H1 (cell line): ENCODE measurements around the gene ELAVL1. TPM values are rescaled to one million over a fixed set of nuclear protein-coding genes. Genes with fewer than 3 reads are reported as not detected.

Experiments used
- CTCF ChIA-PET: fragments of 300-600 bp; sonication (Branson Sonifier 250); formaldehyde crosslinking; loops from one replicate; lab custom pipeline; 2021; ENCODE audit not compliant: partially characterized antibody; lab: Charles Lee
- POLR2A ChIA-PET: fragments of 300-600 bp; sonication (Branson Sonifier 250); formaldehyde crosslinking; loops from one replicate; lab custom pipeline; 2021; ENCODE audit warnings: inconsistent platforms; ENCODE audit not compliant: partially characterized antibody; lab: Charles Lee
- DNase-seq, 2 experiments: peaks; one replicate each; pipeline versions ENCODE4 v3.0.0 to v3.0.0-alpha.2; 2010 to 2022; ENCODE audit warnings: low spot score in 2 of 2, low read depth in 1 of 2, mixed read lengths in 1 of 2
- FAIRE-seq: peaks from 2 replicates; lab custom pipeline; 2011; peaks lifted over from hg19 to GRCh38; lab: Jason Lieb, UNC
- H2AFZ ChIP-seq: 2 replicates; pipeline ENCODE4 v1.8.1; 2012; ENCODE audit warnings: low read length, inconsistent platforms
- H2AK5ac ChIP-seq: 2 replicates; pipeline ENCODE4 v1.6.1; 2013; ENCODE audit warnings: low read depth, low read length
- H2BK120ac ChIP-seq: replicated peaks from 2 replicates; pipeline ENCODE3; 2013; ENCODE audit warnings: low read depth, low read length, inconsistent platforms
- H2BK12ac ChIP-seq: 2 replicates; pipeline ENCODE4 v1.6.1; 2013; ENCODE audit warnings: low read depth, low read length
- H2BK15ac ChIP-seq: 2 replicates; pipeline ENCODE4 v1.6.1; 2013; ENCODE audit warnings: low read length
- H2BK20ac ChIP-seq: 2 replicates; pipeline ENCODE4 v1.6.1; 2013; ENCODE audit warnings: low read length
- H2BK5ac ChIP-seq: 2 replicates; pipeline ENCODE4 v1.6.1; 2013; ENCODE audit warnings: low read depth, low read length
- H3K14ac ChIP-seq: 2 replicates; pipeline ENCODE4 v1.6.1; 2013; ENCODE audit warnings: inconsistent platforms; ENCODE audit not compliant: insufficient read length
- H3K18ac ChIP-seq: 2 replicates; pipeline ENCODE4 v1.6.1; 2013; ENCODE audit warnings: low read length; ENCODE audit errors: extremely low read depth
- H3K23ac ChIP-seq: 2 replicates; pipeline ENCODE4 v1.6.1; 2013; ENCODE audit warnings: inconsistent platforms; ENCODE audit not compliant: insufficient read length
- H3K23me2 ChIP-seq: 2 replicates; pipeline ENCODE4 v1.6.1; 2013; ENCODE audit warnings: low read depth, low read length
- H3K27ac ChIP-seq: 2 replicates; pipeline ENCODE4 v1.6.1; 2011; ENCODE audit warnings: low read depth, low read length, inconsistent platforms
- H3K27me3 ChIP-seq, 4 experiments: replicated peaks in 1 of 4; 1 replicate in 1 of 4; 2 replicates in 3 of 4; pipeline versions ENCODE4 v1.6.1 to v1.8.1; 2011 to 2013; ENCODE audit warnings: low read length in 3 of 4, mild to moderate bottlenecking in 3 of 4, inconsistent platforms in 2 of 4, mixed read lengths in 2 of 4, moderate library complexity in 1 of 4; ENCODE audit not compliant: control insufficient read depth in 3 of 4, insufficient read depth in 3 of 4; ENCODE audit errors: extremely low read depth in 1 of 4
- H3K36me3 ChIP-seq, 4 experiments: 2 replicates each; pipeline versions ENCODE4 v1.6.1 to v1.8.1; 2011 to 2013; ENCODE audit warnings: mild to moderate bottlenecking in 4 of 4, low read length in 3 of 4, moderate library complexity in 2 of 4, control low read depth in 1 of 4, inconsistent platforms in 1 of 4; ENCODE audit not compliant: insufficient read depth in 4 of 4, control insufficient read depth in 2 of 4
- H3K4ac ChIP-seq: replicated peaks from 2 replicates; pipeline ENCODE3; 2013; ENCODE audit warnings: low read length, low read depth, mixed read lengths, inconsistent platforms; ENCODE audit not compliant: insufficient read length
- H3K4me1 ChIP-seq, 4 experiments: replicated peaks in 1 of 4; 1 replicate in 1 of 4; 2 replicates in 3 of 4; pipeline versions ENCODE4 v1.6.1 to v1.8.1; 2011 to 2013; ENCODE audit warnings: low read length in 3 of 4, inconsistent platforms in 2 of 4, mixed read lengths in 1 of 4; ENCODE audit not compliant: insufficient read depth in 4 of 4, control insufficient read depth in 3 of 4
- H3K4me2 ChIP-seq, 2 experiments: 2 replicates each; pipeline versions ENCODE4 v1.6.1 to v1.8.1; 2011 to 2013; ENCODE audit warnings: low read depth in 2 of 2, low read length in 2 of 2, control low read depth in 1 of 2, inconsistent platforms in 1 of 2, mild to moderate bottlenecking in 1 of 2; ENCODE audit not compliant: insufficient read depth in 1 of 2
- H3K4me3 ChIP-seq, 4 experiments: fragments of 200-600, 300-600 bp in 1 of 4; sonication (generic), shearing (Covaris generic), sonication (Bioruptor Twin) in 1 of 4; 2 replicates each; pipeline versions ENCODE4 v1.5.1 to v1.8.1; 2011 to 2016; ENCODE audit warnings: low read length in 4 of 4, low read depth in 3 of 4, control low read depth in 2 of 4, inconsistent platforms in 2 of 4, mild to moderate bottlenecking in 2 of 4, mixed read lengths in 1 of 4, moderate library complexity in 1 of 4; ENCODE audit not compliant: insufficient read depth in 2 of 4; ENCODE audit errors: extremely low read depth in 1 of 4
- H3K56ac ChIP-seq: replicated peaks from 2 replicates; pipeline ENCODE3; 2013; ENCODE audit warnings: low read depth, mild to moderate bottlenecking, mixed read lengths, low read length, inconsistent platforms; ENCODE audit not compliant: insufficient read length
- H3K79me1 ChIP-seq: 2 replicates; pipeline ENCODE4 v1.6.1; 2013; ENCODE audit warnings: low read depth, low read length, control low read depth
- H3K79me2 ChIP-seq, 2 experiments: 2 replicates each; pipeline versions ENCODE4 v1.6.1 to v1.8.1; 2012 to 2013; ENCODE audit warnings: low read length in 2 of 2, mild to moderate bottlenecking in 2 of 2, inconsistent platforms in 1 of 2; ENCODE audit not compliant: insufficient read depth in 2 of 2, control insufficient read depth in 1 of 2
- H3K9ac ChIP-seq, 4 experiments: replicated peaks in 1 of 4; 1 replicate in 1 of 4; 2 replicates in 3 of 4; pipeline versions ENCODE4 v1.6.1 to v1.8.1; 2011 to 2013; ENCODE audit warnings: low read depth in 3 of 4, low read length in 3 of 4, control low read depth in 2 of 4, mild to moderate bottlenecking in 2 of 4, moderate library complexity in 2 of 4, inconsistent platforms in 1 of 4; ENCODE audit errors: extremely low read depth in 1 of 4
- H3K9me3 ChIP-seq, 2 experiments: 2 replicates each; pipeline versions ENCODE4 v1.6.1 to v1.8.1; 2012 to 2013; ENCODE audit warnings: mild to moderate bottlenecking in 2 of 2, moderate library complexity in 2 of 2, control low read depth in 1 of 2, inconsistent platforms in 1 of 2, low read depth in 1 of 2, low read length in 1 of 2, mixed read lengths in 1 of 2; ENCODE audit not compliant: insufficient read depth in 2 of 2
- H4K20me1 ChIP-seq, 2 experiments: replicated peaks in 1 of 2; 2 replicates each; pipeline versions ENCODE3 to v1.8.1; 2011 to 2013; ENCODE audit warnings: inconsistent platforms in 2 of 2, low read length in 2 of 2, mild to moderate bottlenecking in 1 of 2; ENCODE audit not compliant: insufficient read depth in 2 of 2, control insufficient read depth in 1 of 2
- H4K5ac ChIP-seq: 2 replicates; pipeline ENCODE4 v1.6.1; 2013; ENCODE audit warnings: low read length, low read depth, mixed read lengths, inconsistent platforms; ENCODE audit not compliant: insufficient read length
- H4K8ac ChIP-seq: 2 replicates; pipeline ENCODE4 v1.8.0; 2013; ENCODE audit warnings: mild to moderate bottlenecking, moderate library complexity, low read length, inconsistent platforms; ENCODE audit not compliant: insufficient read depth; ENCODE audit errors: extremely low read depth
- H4K91ac ChIP-seq: replicated peaks from 2 replicates; pipeline ENCODE3; 2013; ENCODE audit warnings: low read length, mixed read lengths, inconsistent platforms; ENCODE audit not compliant: insufficient read length
- CBX5 ChIP-seq: fragments of 300-800, 300-1000 bp; sonication (generic); IDR thresholded peaks from 2 replicates; pipeline ENCODE4 v1.7.1; 2016; ENCODE audit warnings: antibody characterized with exemption, low read length, low read depth
- CEBPB ChIP-seq: IDR thresholded peaks from 2 replicates; pipeline ENCODE4 v1.6.1; 2012; ENCODE audit warnings: low read depth, low read length
- JUN ChIP-seq: IDR thresholded peaks from 2 replicates; pipeline ENCODE4 v1.6.1; 2011; ENCODE audit warnings: low read depth, mild to moderate bottlenecking, improper control_type of control experiment, low read length
- KDM1A ChIP-seq: fragments of 200-600, 300-600 bp; sonication (generic); IDR thresholded peaks from 2 replicates; pipeline ENCODE4 v1.7.1; 2016; ENCODE audit warnings: mild to moderate bottlenecking, low read length, borderline replicate concordance
- KDM5A ChIP-seq: fragments of 200-600 bp; IDR thresholded peaks from 2 replicates; pipeline ENCODE4 v1.7.1; 2012; ENCODE audit warnings: mild to moderate bottlenecking, low read length, inconsistent platforms, mixed read lengths
- RFX5 ChIP-seq: IDR thresholded peaks from 2 replicates; pipeline ENCODE4 v1.6.1; 2011; ENCODE audit warnings: low read depth, low read length, improper control_type of control experiment, borderline replicate concordance
- SP2 ChIP-seq: IDR thresholded peaks from 2 replicates; pipeline ENCODE4 v1.6.1; 2012; ENCODE audit warnings: mild to moderate bottlenecking, low read length, inconsistent platforms
- TCF12 ChIP-seq: IDR thresholded peaks from 2 replicates; pipeline ENCODE4 v1.6.1; 2011; ENCODE audit warnings: low read depth, mild to moderate bottlenecking, low read length
- TEAD4 ChIP-seq: IDR thresholded peaks from 2 replicates; pipeline ENCODE4 v1.6.1; 2012; ENCODE audit warnings: low read depth, low read length, inconsistent platforms, mixed read lengths
- WGBS, 2 experiments: shearing (Covaris generic) in 1 of 2; methylation state at CpG; one replicate each; pipeline versions ENCODE4 v1.1.6 to v1.1.7; 2013 to 2015; ENCODE audit warnings: low lambda C conversion rate in 2 of 2, mixed read lengths in 2 of 2, inconsistent platforms in 1 of 2, low coverage in 1 of 2, missing lambda C conversion rate in 1 of 2; ENCODE audit not compliant: insufficient replicate concordance in 2 of 2, insufficient coverage in 1 of 2, insufficient read length in 1 of 2; ENCODE audit errors: extremely low coverage in 1 of 2, missing lambda C conversion rate in 1 of 2; 5-methylcytosine and 5-hydroxymethylcytosine counted together
- polyA plus RNA-seq, 7 experiments: library from polyadenylated mRNA; depleted of rRNA in 3 of 7; stranded (reverse) in 5 of 7; unstranded in 2 of 7; fragments of >200 nt in 5 of 7; fragments of 200-250 nt in 2 of 7; gene quantifications; 1 replicate in 5 of 7; 2 replicates in 1 of 7; 4 replicates in 1 of 7; pipeline versions ENCODE4 v1.2.1 to v1.2.3, GENCODE V29; 2011 to 2013; ENCODE audit warnings: missing spikeins in 2 of 7, mixed read lengths in 2 of 7
- total RNA-seq: library from RNA; stranded (reverse); fragmentation: NEBNext Ultra II Directional; extraction: Animal tissue kit (Norgen Biotek cat#: 25700); gene quantifications from 2 replicates; pipeline ENCODE4 v1.2.1, GENCODE V29; 2021
- TF ChIP-seq, protein P1 (sequence below), 3 experiments: IDR thresholded peaks; 1 replicate in 2 of 3; 2 replicates in 1 of 3; pipeline versions ENCODE4 v1.5.1 to v1.6.1; 2011; ENCODE audit warnings: low read length in 3 of 3, mild to moderate bottlenecking in 3 of 3, inconsistent platforms in 2 of 3, low read depth in 1 of 3, moderate library complexity in 1 of 3; ENCODE audit not compliant: insufficient read depth in 1 of 3; ENCODE audit errors: control extremely low read depth in 1 of 3

ELAVL1 gene
- total and polyA plus RNA-seq, 2 of the 8 experiments (the other 6 are each of a cell fraction or from before 2014, with no cell fraction given) = 56.7 to 163 TPM

DNA sequence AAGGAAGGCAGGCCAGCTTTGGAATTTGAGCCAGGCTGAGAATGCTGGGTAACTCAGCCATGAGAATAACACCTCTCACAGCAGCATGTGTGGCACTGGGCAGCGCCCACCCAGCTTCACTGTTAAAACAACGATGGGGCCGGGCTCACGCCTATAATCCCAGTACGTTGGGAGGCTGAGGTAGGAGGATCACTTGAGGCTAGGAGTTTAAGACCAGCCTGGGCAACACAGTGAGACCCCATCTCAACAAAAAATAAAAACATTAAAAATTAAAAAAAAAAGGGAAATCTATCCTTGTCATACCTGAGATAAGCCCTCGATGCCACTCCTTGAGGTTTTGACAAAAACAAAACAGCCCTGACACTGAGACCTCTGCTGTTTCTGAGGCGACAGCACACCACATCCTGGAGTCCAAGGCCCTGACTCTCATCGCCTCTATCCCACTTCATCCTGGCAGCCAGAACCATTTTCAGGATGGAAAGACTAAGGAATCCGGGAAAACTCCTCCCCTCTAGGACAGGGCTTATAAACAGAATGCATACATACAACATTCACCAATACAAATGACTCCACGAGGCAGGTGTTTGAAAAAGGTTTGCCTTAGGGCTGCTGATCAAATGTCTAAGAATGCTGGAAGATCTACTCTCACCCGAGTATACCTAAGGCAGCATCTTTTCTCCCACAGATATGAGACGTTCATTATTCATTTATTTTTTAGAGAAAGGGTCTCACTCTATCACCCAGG lies 39.3 kb downstream of the ELAVL1 start:
- 93% methylated on average over 12 of the region's 12 CpGs; no CpG with 5 or more reads in 1 of the 2 experiments for WGBS, 2 experiments
- Histone ChIP-seq H2AK5ac (no peak overlapping the region), H3K23me2 (no peaks in the 10 kb centered on the region), H2BK12ac (no peak overlapping the region), H4K20me1 (peaks cover 5 to 18% of the 10 kb centered on the region in 2 experiments), H4K5ac (no peak overlapping the region), H3K79me2 (peaks cover 0 to 3% of the 10 kb centered on the region in 2 experiments; a peak in 1 of 4 replicates), H2BK120ac (no peak overlapping the region), H3K27ac (no peak overlapping the region), H3K4me2 (no peak overlapping the region), H3K18ac (no peak overlapping the region), H3K14ac (no peak overlapping the region), H2AFZ (no peak overlapping the region), H3K23ac (no peak overlapping the region), H3K36me3 (peaks cover 33 to 70% (median 60%) of the 10 kb centered on the region in 4 experiments), H3K4me3 (no peak overlapping the region), H3K27me3 (no peaks in the 10 kb centered on the region), H3K9ac (no peak overlapping the region), H3K4me1 (peaks cover 0 to 10% (median 9%) of the 10 kb centered on the region in 4 experiments; a peak in 6 of 7 replicates), H2BK5ac (no peak overlapping the region), H4K8ac (no peak overlapping the region; the same call in 1 of the 2 replicates), H3K9me3 (no peaks in the 10 kb centered on the region), H3K56ac (no peak overlapping the region), H2BK20ac (no peak overlapping the region), H4K91ac (no peak overlapping the region), H3K79me1 (no peaks in the 10 kb centered on the region; the same call in none of the 2 replicates), H2BK15ac (no peak overlapping the region), H3K4ac (no peak overlapping the region)
- CTCF ChIA-PET = interaction anchor here (0.7 to 1.0 kb wide), 3 partner anchors 32 to 39 kb away, joined by 3 read pairs; no protein-coding TSS in a partner anchor
- FAIRE-seq = no peak
- DNase-seq = no peak
- POLR2A ChIA-PET = interaction anchor here (0.6 to 6.2 kb wide), 3 partner anchors 21 to 50 kb away, joined by 3 to 55 read pairs (median 8); partner anchors contain the start of gene TIMM44
- TF ChIP-seq TEAD4 (no peak), CBX5 (no peak), KDM5A (no peak), KDM1A (no peak), TCF12 (no peak), CEBPB (no peak), RFX5 (no peak), JUN (no peak), SP2 (no peak)
- TF ChIP-seq, protein P1, sequence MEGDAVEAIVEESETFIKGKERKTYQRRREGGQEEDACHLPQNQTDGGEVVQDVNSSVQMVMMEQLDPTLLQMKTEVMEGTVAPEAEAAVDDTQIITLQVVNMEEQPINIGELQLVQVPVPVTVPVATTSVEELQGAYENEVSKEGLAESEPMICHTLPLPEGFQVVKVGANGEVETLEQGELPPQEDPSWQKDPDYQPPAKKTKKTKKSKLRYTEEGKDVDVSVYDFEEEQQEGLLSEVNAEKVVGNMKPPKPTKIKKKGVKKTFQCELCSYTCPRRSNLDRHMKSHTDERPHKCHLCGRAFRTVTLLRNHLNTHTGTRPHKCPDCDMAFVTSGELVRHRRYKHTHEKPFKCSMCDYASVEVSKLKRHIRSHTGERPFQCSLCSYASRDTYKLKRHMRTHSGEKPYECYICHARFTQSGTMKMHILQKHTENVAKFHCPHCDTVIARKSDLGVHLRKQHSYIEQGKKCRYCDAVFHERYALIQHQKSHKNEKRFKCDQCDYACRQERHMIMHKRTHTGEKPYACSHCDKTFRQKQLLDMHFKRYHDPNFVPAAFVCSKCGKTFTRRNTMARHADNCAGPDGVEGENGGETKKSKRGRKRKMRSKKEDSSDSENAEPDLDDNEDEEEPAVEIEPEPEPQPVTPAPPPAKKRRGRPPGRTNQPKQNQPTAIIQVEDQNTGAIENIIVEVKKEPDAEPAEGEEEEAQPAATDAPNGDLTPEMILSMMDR (IDR thresholded peaks at IDR 0.05; ENCODE audit: control extremely low read depth in 1 of 3, insufficient read depth in 1 of 3, low read depth in 1 of 3, low read length in 3 of 3) = no peak
